T-cell (primary cell): ENCODE results near the gene MED12. TPM values are rescaled to one million over a fixed set of nuclear protein-coding genes. Genes with fewer than 3 reads are reported as not detected.

ENCODE experiments used
- ATAC-seq, 4 experiments: fragments of 200-7000 bp in 3 of 4; fragments of 150-1000 bp in 1 of 4; cut with Tn5 transposase; replicated peaks in 1 of 4; 1 replicate in 3 of 4; 2 replicates in 1 of 4; pipeline ENCODE4 v1.10.0; 2021; ENCODE audit warnings: moderate library complexity in 3 of 4, mild to moderate bottlenecking in 2 of 4, moderate number of reproducible peaks in 1 of 4
- CTCF ChIA-PET, 2 donors: fragments of 300-600 bp; sonication (Branson Sonifier 250); formaldehyde crosslinking; loops; one replicate each; lab custom pipeline; 2022; ENCODE audit warnings: antibody characterized with exemption in 2 of 2; lab: Charles Lee
- POLR2A ChIA-PET, 2 donors: fragments of 300-600 bp; sonication (Branson Sonifier 250); formaldehyde crosslinking; loops; one replicate each; lab custom pipeline; 2022; ENCODE audit warnings: antibody characterized with exemption in 2 of 2; lab: Charles Lee
- DNase-seq, 35 experiments: peaks; one replicate each; pipeline versions ENCODE4 v3.0.0 to v3.0.0-alpha.2; 2013 to 2023
- H3K27ac ChIP-seq: one replicate; pipeline ENCODE4 v1.5.1; 2013; ENCODE audit warnings: low read length
- H3K27me3 ChIP-seq, 2 experiments: replicated peaks in 1 of 2; 1 replicate in 1 of 2; 2 replicates in 1 of 2; pipeline versions ENCODE4 v1.6.1 to v1.7.0; 2013; ENCODE audit warnings: low read length in 1 of 2, mixed read lengths in 1 of 2; ENCODE audit not compliant: control insufficient read depth in 2 of 2, insufficient read depth in 2 of 2; ENCODE audit errors: extremely low read depth in 1 of 2
- H3K36me3 ChIP-seq, 2 donors: 1 replicate in 1 of 2; 2 replicates in 1 of 2; pipeline versions ENCODE4 v1.6.1 to v1.7.0; 2013; ENCODE audit warnings: low read length in 1 of 2; ENCODE audit not compliant: control insufficient read depth in 2 of 2, insufficient read depth in 1 of 2; ENCODE audit errors: extremely low read depth in 1 of 2
- H3K4me1 ChIP-seq, 2 experiments: 1 replicate in 1 of 2; 2 replicates in 1 of 2; pipeline versions ENCODE4 v1.6.1 to v1.7.0; 2013; ENCODE audit warnings: low read length in 2 of 2, mixed read lengths in 1 of 2; ENCODE audit not compliant: insufficient read depth in 2 of 2, control insufficient read depth in 1 of 2; ENCODE audit errors: extremely low read depth in 1 of 2
- H3K4me3 ChIP-seq, 2 donors: 1 replicate in 1 of 2; 2 replicates in 1 of 2; pipeline versions ENCODE4 v1.5.1 to v1.7.0; 2013; ENCODE audit warnings: mild to moderate bottlenecking in 2 of 2, low read length in 1 of 2, moderate library complexity in 1 of 2; ENCODE audit not compliant: control insufficient read depth in 1 of 2; ENCODE audit errors: extremely low read depth in 1 of 2
- H3K9me3 ChIP-seq: 2 replicates; pipeline ENCODE4 v1.7.0; 2013
- H3K27ac Mint-ChIP-seq, 2 donors: one replicate each; pipeline ENCODE4 v1.8.0; 2020 to 2021; ENCODE audit warnings: mild to moderate bottlenecking in 2 of 2, mixed read lengths in 2 of 2
- H3K27me3 Mint-ChIP-seq, 2 donors: one replicate each; pipeline ENCODE4 v1.8.0; 2021 to 2022; ENCODE audit warnings: mixed read lengths in 2 of 2
- H3K36me3 Mint-ChIP-seq: one replicate; pipeline ENCODE4 v1.8.0; 2021; ENCODE audit warnings: mixed read lengths
- H3K4me1 Mint-ChIP-seq, 3 donors: one replicate each; pipeline ENCODE4 v1.8.0; 2020 to 2022; ENCODE audit warnings: mixed read lengths in 3 of 3, mild to moderate bottlenecking in 1 of 3
- H3K4me3 Mint-ChIP-seq, 3 donors: one replicate each; pipeline ENCODE4 v1.8.0; 2020 to 2022; ENCODE audit warnings: mild to moderate bottlenecking in 3 of 3, mixed read lengths in 3 of 3, moderate library complexity in 3 of 3
- H3K9me3 Mint-ChIP-seq, 3 donors: one replicate each; pipeline ENCODE4 v1.8.0; 2020 to 2022; ENCODE audit warnings: mixed read lengths in 3 of 3
- WGBS: methylation state at CpG from one replicate; pipeline ENCODE4 v1.1.5; 2013; ENCODE audit warnings: missing lambda C conversion rate; ENCODE audit not compliant: insufficient coverage; 5-methylcytosine and 5-hydroxymethylcytosine counted together
- total RNA-seq, 35 experiments: library from RNA in 6 of 35; stranded (reverse) in 6 of 35; fragments of 120-200 nt in 1 of 35; gene quantifications; one replicate each; pipeline versions ENCODE4 v1.2.1 to v1.2.4 and lab custom pipeline; 2013 to 2026

MED12 gene
- total RNA-seq, 5 donors from 2014 or later (not counting 1 experiment from before 2014, with no cell fraction given): 63.8 to 78.3 (median 72.0) TPM

DNA sequence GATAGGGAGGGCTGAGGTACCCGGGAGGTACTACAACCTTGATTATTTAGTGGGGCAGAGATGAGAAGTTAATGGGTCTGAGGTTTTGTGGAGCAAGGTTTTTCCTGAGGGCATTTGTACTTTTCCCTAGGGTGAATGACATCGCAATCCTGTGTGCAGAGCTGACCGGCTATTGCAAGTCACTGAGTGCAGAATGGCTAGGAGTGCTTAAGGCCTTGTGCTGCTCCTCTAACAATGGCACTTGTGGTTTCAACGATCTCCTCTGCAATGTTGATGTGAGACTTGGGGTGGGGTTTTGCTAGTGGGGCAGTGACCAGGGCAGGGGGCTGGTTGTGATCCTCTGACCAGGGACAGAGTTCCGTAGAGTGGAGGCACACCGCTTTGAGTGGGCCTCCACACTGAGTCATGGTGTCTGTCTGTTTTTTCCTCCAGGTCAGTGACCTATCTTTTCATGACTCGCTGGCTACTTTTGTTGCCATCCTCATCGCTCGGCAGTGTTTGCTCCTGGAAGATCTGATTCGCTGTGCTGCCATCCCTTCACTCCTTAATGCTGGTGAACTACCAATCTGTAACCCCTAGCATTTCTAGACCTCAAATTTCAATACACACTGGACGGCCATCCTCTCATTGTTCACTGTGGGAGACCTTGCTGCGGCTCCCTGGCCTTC lies 9.9 kb downstream of the MED12 start:
- Mint-ChIP-seq H3K36me3 (peaks cover 46% of the 10 kb centered on the region), H3K4me3 (no peak overlapping the region), H3K27me3 (peaks cover 0 to 23% of the 10 kb centered on the region in 2 donors), H3K4me1 (peaks cover 8 to 26% (median 20%) of the 10 kb centered on the region in 3 donors), H3K27ac (peak overlapping the region; percentile 19 to 89), H3K9me3 (no peaks in the 10 kb centered on the region)
- Histone ChIP-seq H3K36me3 (peaks cover 6 to 74% of the 10 kb centered on the region in 2 donors), H3K4me3 (no peak overlapping the region), H3K27me3 (no peaks in the 10 kb centered on the region), H3K27ac (no peak overlapping the region), H3K4me1 (peaks cover 0 to 16% of the 10 kb centered on the region in 2 experiments), H3K9me3 (no peaks in the 10 kb centered on the region)
- no peak for DNase-seq
- POLR2A ChIA-PET: interaction anchor here in 1 of 2 donors (0.6 to 0.9 kb wide), 2 partner anchors 10 to 17 kb away, joined by 4 to 5 read pairs; partner anchors contain the start of genes IL2RG and MED12
- no peak for ATAC-seq
- CTCF ChIA-PET: interaction anchor here (0.5 to 3.0 kb wide), 12 partner anchors 8 to 158 kb away, joined by 3 to 25 read pairs (median 6); partner anchors contain the start of genes IL2RG (in 1 of the 2) and MED12 (in 1 of the 2)
- 91% methylated on average over 4 of the region's 12 CpGs for WGBS

- Histone ChIP-seq H3K27me3 (no peaks in the 10 kb centered on the region), H3K4me1 (peaks cover 0 to 16% of the 10 kb centered on the region in 2 experiments), H3K4me3 (no peak overlapping the region), H3K27ac (peak overlapping the region; percentile 43), H3K36me3 (peaks cover 6 to 69% of the 10 kb centered on the region in 2 donors), H3K9me3 (no peaks in the 10 kb centered on the region)
- peaks cover 0 to 23% of the 10 kb centered on the region in 2 donors for H3K27me3 Mint-ChIP-seq
- H3K36me3 Mint-ChIP-seq: peaks cover 48% of the 10 kb centered on the region
- peak overlapping the region; percentile 78 to 89 for H3K27ac Mint-ChIP-seq
- no peak overlapping the region for H3K4me3 Mint-ChIP-seq
- CTCF ChIA-PET: interaction anchor here (0.5 to 3.0 kb wide), 16 partner anchors 9 to 255 kb away, joined by 3 to 25 read pairs (median 4); partner anchors contain the start of genes FOXO4 (in 1 of the 2), IL2RG (in 1 of the 2) and MED12 (in 1 of the 2)
- peak; percentile 43 to 85 (median 70) for DNase-seq
- WGBS: 22% methylated on average over 2 of the region's 18 CpGs
- POLR2A ChIA-PET: interaction anchor here (0.6 to 2.6 kb wide), 5 partner anchors 11 to 26 kb away, joined by 3 to 9 read pairs (median 4); partner anchors contain the start of genes IL2RG (in 1 of the 2) and MED12 (in 1 of the 2)
- H3K4me1 Mint-ChIP-seq: peaks cover 8 to 21% (median 20%) of the 10 kb centered on the region in 3 donors
- ATAC-seq: peak; percentile 86 to 96 (median 90)
- no peaks in the 10 kb centered on the region for H3K9me3 Mint-ChIP-seq
These were observed 10.7 kb downstream of the MED12 start for GRCh38 chrX:71128915-71129765.

GRCh38 chrX:71131510-71131909 lies 13.1 kb downstream of the MED12 start:
- DNase-seq (no peak), ATAC-seq (no peak)
- Histone ChIP-seq H3K27me3 (no peaks in the 10 kb centered on the region), H3K4me1 (peaks cover 0 to 16% of the 10 kb centered on the region in 2 experiments), H3K9me3 (no peaks in the 10 kb centered on the region), H3K4me3 (no peak overlapping the region), H3K36me3 (peaks cover 6 to 74% of the 10 kb centered on the region in 2 donors), H3K27ac (no peak overlapping the region)
- H3K4me3 Mint-ChIP-seq: no peak overlapping the region
- peaks cover 53% of the 10 kb centered on the region for H3K36me3 Mint-ChIP-seq
- ChIA-PET POLR2A (interaction anchor here in 1 of 2 donors (2.6 kb wide), 1 partner anchor 13 kb away, joined by 9 read pairs; the partner anchor contains the start of gene MED12), CTCF (interaction anchor here in 1 of 2 donors (0.6 to 3.0 kb wide), 3 partner anchors 30 to 521 kb away, joined by 3 to 25 read pairs (median 3); no protein-coding TSS in a partner anchor)
- H3K9me3 Mint-ChIP-seq: no peaks in the 10 kb centered on the region
- H3K27me3 Mint-ChIP-seq: peaks cover 0 to 32% of the 10 kb centered on the region in 2 donors
- peaks cover 8 to 19% (median 17%) of the 10 kb centered on the region in 3 donors for H3K4me1 Mint-ChIP-seq
- WGBS: 100% methylated on average over 1 of the region's 4 CpGs
- peak overlapping the region in 1 of 2 donors; percentile 19 for H3K27ac Mint-ChIP-seq

GRCh38 chrX:71140440-71140839 lies 22.0 kb downstream of the MED12 start:
- peak overlapping the region; percentile 50 to 78 for H3K27ac Mint-ChIP-seq
- peaks cover 17% of the 10 kb centered on the region for H3K36me3 Mint-ChIP-seq
- H3K4me1 ChIP-seq: peaks cover 0 to 9% of the 10 kb centered on the region in 2 experiments
- DNase-seq: no peak
- peaks cover 0 to 42% of the 10 kb centered on the region in 2 donors for H3K36me3 ChIP-seq
- no peaks in the 10 kb centered on the region for H3K27me3 ChIP-seq
- H3K9me3 ChIP-seq: no peaks in the 10 kb centered on the region
- H3K27me3 Mint-ChIP-seq: peaks cover 0 to 8% of the 10 kb centered on the region in 2 donors
- ChIA-PET CTCF (no interaction called here), POLR2A (interaction anchor here (0.6 to 0.7 kb wide), 2 partner anchors 32 to 47 kb away, joined by 3 to 4 read pairs; no protein-coding TSS in a partner anchor)
- no peaks in the 10 kb centered on the region for H3K9me3 Mint-ChIP-seq
- 89% methylated on average over 3 of the region's 6 CpGs for WGBS
- H3K4me3 Mint-ChIP-seq: no peak overlapping the region
- no peak overlapping the region for H3K4me3 ChIP-seq
- H3K4me1 Mint-ChIP-seq: peaks cover 0 to 18% (median 10%) of the 10 kb centered on the region in 3 donors
- H3K27ac ChIP-seq: no peak overlapping the region
- peak in 1 of 4 experiments; percentile 27 for ATAC-seq

- WGBS: no CpG with 5 or more reads among the region's 6 CpGs
- no peak overlapping the region for H3K27ac Mint-ChIP-seq
- DNase-seq: no peak
- POLR2A ChIA-PET: no interaction called here
- H3K9me3 Mint-ChIP-seq: no peaks in the 10 kb centered on the region
- H3K27me3 Mint-ChIP-seq: peaks cover 0 to 4% of the 10 kb centered on the region in 2 donors
- peaks cover 5 to 25% (median 14%) of the 10 kb centered on the region in 3 donors for H3K4me1 Mint-ChIP-seq
- H3K27me3 ChIP-seq: no peaks in the 10 kb centered on the region
- no peak overlapping the region for H3K27ac ChIP-seq
- H3K4me1 ChIP-seq: peaks cover 3 to 21% of the 10 kb centered on the region in 2 experiments
- H3K36me3 ChIP-seq: peaks cover 0 to 15% of the 10 kb centered on the region in 2 donors
- ATAC-seq: no peak
- H3K4me3 ChIP-seq: no peak overlapping the region
- H3K36me3 Mint-ChIP-seq: peaks cover 7% of the 10 kb centered on the region
- no peak overlapping the region for H3K4me3 Mint-ChIP-seq
- H3K9me3 ChIP-seq: no peaks in the 10 kb centered on the region
- CTCF ChIA-PET: interaction anchor here in 1 of 2 donors (1.3 kb wide), 1 partner anchor 9 kb away, joined by 3 read pairs; no protein-coding TSS in a partner anchor
These were observed 25.1 kb downstream of the MED12 start for GRCh38 chrX:71143508-71143907.
